ENCODE measurements around the gene GUCY1A1.
A peak's percentile ranks its signal among the peaks of the same experiment; 100 is the strongest.

The GUCY1A1 gene

GRCh38 chr4:155745984-155746383, 79.3 kb downstream of the GUCY1A1 start:
- DNase-seq, result no peak

- no peak for DNase-seq
Observed at GRCh38 chr4:155748039-155748438, 81.4 kb downstream of the GUCY1A1 start.

GRCh38 chr4:155749041-155749440, 82.4 kb downstream of the GUCY1A1 start:
- DNase-seq, result no peak

GRCh38 chr4:155751569-155751968, 84.9 kb downstream of the GUCY1A1 start:
- DNase-seq, result no peak

- DNase-seq, result no peak
Observed at GRCh38 chr4:155757745-155758265, 91.2 kb downstream of the GUCY1A1 start.

GRCh38 chr4:155758481-155759371, 92.1 kb downstream of the GUCY1A1 start, which contains the start of gene GUCY1B1:
Gene GUCY1B1, plus strand, starts transcription at chr4:155759021. Its CDS starts 120 bp downstream, at chr4:155759141.
- DNase-seq, result peak; percentile 98

GRCh38 chr4:155759372-155760252, 93.0 kb downstream of the GUCY1A1 start:
- peak in 1 of 2 donors; percentile 36 for DNase-seq

GRCh38 chr4:155761047-155761446, 94.4 kb downstream of the GUCY1A1 start:
- no peak for DNase-seq

- no peak for DNase-seq
Observed at GRCh38 chr4:155761916-155762315, 95.3 kb downstream of the GUCY1A1 start.

GRCh38 chr4:155762334-155762733, 95.7 kb downstream of the GUCY1A1 start:
- DNase-seq, result no peak

- no peak for DNase-seq
Observed at GRCh38 chr4:155763551-155763950, 96.9 kb downstream of the GUCY1A1 start.

- DNase-seq, result no peak
Observed at GRCh38 chr4:155765149-155765548, 98.5 kb downstream of the GUCY1A1 start.

GRCh38 chr4:155766622-155767021, 100.0 kb downstream of the GUCY1A1 start:
- no peak for DNase-seq

GRCh38 chr4:155768370-155768769, 101.7 kb downstream of the GUCY1A1 start:
- no peak for DNase-seq

GRCh38 chr4:155769090-155769489, 102.4 kb downstream of the GUCY1A1 start:
- no peak for DNase-seq

- DNase-seq, result no peak
Observed at GRCh38 chr4:155772459-155773195, 106.0 kb downstream of the GUCY1A1 start.

- no peak for DNase-seq
Observed at GRCh38 chr4:155773196-155773800, 106.7 kb downstream of the GUCY1A1 start.

GRCh38 chr4:155774033-155774432, 107.4 kb downstream of the GUCY1A1 start:
- no peak for DNase-seq

- DNase-seq, result no peak
Observed at GRCh38 chr4:155777971-155778735, 111.5 kb downstream of the GUCY1A1 start.

- no peak for DNase-seq
Observed at GRCh38 chr4:155780775-155781174, 114.1 kb downstream of the GUCY1A1 start.

- no peak for DNase-seq
Observed at GRCh38 chr4:155781249-155781831, 114.7 kb downstream of the GUCY1A1 start.

Measured in hippocampal formation (tissue), 2 donors.